SIG-M5 treated with dmso at 0.1 percent for 504 hours (cell line): ENCODE measurements around the gene KCNC3.

Experiments used
- DNase-seq: peaks from one replicate; lab custom pipeline; 2025; ENCODE audit not compliant: unreplicated experiment; lab: John Stamatoyannopoulos, UW

Gene KCNC3

DNA sequence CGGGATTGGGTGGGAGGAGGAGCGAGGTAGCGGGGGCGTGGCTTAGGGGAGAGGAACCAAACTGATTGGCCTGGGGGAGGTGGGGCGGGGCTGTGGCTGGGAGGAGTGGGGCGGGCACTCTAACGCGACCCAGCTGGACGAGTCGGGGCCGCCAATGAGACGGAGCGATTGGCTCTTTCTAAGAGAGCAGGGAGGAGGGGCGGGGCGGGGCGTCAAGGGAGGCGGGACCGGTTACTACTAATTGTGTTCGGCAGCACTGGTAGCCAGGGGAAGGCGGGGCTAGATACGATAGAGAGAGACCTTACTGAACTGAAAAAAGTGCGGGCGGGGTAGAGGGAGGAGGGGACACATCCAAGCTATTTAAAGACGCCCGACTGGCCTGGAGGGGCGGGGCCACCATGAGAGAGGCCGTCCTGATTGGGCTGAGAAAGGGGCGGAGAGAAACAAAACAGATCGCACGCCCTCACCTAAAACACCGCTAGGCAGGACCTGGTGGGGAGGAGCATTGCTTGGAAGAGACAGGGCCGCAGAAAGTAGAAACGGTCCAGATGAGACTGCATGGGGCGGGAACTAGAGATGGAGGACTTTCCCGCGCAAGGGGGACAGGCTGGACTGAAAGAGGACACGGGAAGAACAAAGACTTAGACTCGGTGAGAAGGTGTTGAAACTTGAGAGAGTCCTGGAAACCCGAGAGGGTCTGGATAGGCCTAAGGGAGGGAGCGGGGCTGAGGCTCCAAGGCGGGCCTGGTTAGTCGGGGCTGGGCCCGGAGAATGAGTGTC is at the start of gene KCNC3:
TSS of gene KCNC3 (minus strand) at position 232 of the 780 bp plus-strand sequence. CDS start 295 bp downstream, outside the sequence.
- peak; percentile 99 for DNase-seq

DNA sequence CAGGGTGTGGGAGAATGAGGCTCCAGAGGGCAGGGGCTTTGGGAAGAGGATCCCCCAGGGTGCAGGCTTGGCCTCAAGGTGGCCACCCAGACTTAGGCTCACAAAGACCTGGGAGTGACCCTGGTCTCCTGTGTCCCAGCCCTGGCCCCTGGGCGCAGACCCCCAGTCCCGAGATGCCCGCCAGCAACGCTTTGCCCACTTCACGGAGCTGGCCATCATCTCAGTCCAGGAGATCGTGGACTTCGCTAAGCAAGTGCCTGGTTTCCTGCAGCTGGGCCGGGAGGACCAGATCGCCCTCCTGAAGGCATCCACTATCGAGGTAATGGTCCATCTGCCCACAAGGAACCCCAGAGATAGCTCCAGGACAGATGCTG is 49.7 kb upstream of the KCNC3 start:
- DNase-seq = no peak

DNA sequence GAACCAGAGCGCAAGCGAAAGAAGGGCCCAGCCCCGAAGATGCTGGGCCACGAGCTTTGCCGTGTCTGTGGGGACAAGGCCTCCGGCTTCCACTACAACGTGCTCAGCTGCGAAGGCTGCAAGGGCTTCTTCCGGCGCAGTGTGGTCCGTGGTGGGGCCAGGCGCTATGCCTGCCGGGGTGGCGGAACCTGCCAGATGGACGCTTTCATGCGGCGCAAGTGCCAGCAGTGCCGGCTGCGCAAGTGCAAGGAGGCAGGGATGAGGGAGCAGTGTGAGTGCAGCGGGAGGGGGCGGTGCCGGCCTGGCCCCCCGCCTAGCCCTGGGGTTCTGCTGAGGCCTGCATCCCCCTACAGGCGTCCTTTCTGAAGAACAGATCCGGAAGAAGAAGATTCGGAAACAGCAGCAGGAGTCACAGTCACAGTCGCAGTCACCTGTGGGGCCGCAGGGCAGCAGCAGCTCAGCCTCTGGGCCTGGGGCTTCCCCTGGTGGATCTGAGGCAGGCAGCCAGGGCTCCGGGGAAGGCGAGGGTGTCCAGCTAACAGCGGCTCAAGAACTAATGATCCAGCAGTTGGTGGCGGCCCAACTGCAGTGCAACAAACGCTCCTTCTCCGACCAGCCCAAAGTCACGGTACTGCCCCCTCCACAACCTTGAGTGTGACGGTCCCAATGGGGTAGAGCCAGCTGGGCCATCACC is 49.1 kb upstream of the KCNC3 start:
- no peak for DNase-seq

DNA sequence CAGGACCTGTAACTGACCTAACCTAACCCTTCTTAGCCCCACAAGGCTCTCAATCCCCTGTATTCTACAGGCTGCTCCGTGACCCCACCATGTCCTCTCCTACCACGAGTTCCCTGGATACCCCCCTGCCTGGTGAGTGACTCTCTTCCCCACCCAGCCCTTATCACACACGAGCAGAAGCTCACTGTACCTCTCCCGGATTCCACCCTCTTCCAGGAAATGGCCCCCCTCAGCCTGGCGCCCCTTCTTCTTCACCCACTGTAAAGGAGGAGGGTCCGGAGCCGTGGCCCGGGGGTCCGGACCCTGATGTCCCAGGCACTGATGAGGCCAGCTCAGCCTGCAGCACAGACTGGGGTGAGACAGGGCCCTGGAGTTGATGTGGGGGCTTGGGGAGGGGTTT is 48.3 kb upstream of the KCNC3 start:
- DNase-seq = no peak

DNA sequence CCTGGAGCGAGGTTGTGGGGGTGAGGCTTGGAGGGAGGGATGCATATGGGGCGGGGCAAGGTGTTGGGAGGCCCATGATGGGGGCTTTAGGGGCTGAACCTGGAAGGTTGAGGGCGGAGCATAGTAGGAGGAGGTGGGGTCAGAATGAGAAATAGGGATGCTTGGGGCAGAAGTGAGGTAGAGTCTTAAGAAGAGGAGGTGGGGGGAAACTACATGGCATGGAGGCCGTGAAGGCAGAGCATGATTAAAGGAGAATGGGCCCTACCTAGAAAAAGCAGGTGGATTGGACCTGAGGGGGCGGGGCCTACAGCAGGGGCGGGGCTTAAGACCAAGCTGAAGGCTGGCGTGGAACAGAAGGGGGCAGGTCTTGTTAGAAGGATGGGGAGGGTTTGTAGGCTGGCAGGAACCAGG is 47.9 kb upstream of the KCNC3 start:
- DNase-seq = no peak

DNA sequence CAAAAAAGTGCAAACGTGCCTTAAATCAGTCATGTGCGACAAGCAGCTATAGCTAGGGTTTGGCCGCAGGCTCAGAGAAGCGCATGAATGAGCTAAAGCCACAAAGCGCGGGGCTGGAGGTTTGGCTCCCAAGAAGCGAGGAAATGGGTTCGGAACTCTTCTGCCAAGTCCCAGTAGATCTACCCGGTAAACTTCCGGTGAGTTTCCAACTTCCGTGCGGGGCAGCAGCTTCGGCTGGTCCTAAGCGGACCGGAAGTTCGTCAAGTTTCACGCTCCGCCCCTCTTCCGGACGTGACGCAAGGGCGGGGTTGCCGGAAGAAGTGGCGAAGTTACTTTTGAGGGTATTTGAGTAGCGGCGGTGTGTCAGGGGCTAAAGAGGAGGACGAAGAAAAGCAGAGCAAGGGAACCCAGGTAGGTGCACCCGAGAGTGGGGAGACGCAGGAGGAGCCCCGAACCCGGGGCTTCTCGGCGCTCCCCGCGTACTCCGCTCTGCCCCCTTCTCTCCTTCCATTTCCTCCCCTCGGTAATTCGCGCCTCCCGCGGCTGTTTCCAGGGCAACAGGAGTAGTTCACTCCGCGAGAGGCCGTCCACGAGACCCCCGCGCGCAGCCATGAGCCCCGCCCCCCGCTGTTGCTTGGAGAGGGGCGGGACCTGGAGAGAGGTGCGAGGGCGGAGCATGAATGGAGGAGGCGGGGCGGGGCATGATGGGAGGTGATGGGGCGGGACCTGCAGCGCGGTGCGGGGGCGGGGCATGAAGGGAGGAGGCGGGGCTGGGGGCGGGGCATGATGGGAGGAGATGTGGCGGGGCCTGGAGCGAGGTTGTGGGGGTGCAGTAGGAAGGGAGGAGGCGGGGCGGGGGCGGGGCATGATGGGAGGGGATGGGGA is 47.2 kb upstream of the KCNC3 start, which contains the start of gene NR1H2:
TSS of gene NR1H2 (plus strand) at position 292 of the 885 bp plus-strand sequence. CDS start 1,149 bp downstream, outside the sequence.
- peak; percentile 96 for DNase-seq

DNA sequence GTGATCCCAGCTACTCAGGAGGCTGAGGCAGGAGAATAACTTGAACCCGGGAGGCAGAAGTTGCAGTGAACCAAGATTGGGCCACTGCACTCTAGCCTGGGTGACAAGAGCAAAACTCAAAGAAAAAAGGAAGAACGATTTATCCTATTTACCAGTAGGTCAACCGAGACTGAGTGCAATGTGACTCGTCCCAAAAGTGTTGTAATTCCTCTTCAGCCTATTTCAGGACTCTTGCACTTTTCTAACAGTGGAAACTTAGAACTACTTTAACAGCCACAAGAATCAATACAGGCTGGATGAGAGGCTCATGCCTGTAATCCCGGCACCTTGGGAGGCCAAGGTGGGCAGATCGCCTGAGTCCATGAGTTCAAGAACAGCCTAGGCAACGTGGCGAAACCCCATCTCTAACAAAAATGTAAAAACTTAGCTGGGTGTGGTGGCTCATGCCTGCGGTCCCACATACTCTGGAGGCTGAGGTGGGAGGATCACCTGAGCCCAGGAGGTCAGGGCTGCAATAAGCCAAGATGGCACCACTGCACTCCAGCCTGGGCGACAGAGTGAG is 42.8 kb upstream of the KCNC3 start:
- peak; percentile 91 for DNase-seq

DNA sequence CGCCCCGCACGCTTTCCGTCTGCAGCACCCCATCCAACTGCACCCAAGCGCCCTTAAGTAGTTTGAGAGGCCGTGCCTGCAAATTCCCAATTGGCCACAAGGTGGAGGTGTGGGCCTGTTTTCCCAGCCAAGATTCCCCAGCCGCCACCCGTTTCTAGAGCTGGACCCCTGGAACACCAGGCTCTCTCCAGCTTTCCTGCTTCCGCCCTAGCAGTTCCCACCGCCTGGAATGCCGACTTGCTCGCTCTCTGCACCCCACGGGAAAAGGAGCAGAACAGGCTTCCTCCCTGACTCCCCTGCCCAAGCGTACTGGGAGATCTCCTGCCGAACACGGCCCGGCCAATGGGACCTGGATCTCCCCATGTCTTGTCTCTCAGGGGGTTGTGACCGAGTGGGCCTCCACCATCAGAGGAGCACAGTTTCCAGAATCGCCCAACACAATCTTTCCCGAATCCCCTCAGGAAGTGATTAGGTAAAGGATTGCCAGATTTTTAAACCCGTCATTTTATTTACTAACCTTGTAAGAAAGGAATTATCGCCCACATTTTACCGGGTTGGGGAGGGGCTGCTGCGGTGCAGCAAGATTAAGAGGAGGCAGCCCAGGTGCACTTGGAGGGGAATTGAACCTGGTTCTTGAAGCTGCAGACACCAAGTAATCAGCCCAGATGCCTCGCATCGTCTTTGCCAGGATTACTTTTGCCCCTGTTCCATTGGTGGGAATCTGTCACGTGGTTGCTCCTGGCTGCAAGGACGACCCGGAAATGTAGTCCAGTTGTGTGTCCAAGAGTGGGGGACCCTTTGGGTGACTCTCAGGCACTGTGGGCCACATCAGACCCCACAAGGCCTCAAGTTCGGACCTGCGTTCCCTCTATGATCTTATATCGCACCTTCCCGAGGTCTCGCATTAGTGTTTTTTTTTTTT is 39.7 kb upstream of the KCNC3 start:
- peak; percentile 86 for DNase-seq

DNA sequence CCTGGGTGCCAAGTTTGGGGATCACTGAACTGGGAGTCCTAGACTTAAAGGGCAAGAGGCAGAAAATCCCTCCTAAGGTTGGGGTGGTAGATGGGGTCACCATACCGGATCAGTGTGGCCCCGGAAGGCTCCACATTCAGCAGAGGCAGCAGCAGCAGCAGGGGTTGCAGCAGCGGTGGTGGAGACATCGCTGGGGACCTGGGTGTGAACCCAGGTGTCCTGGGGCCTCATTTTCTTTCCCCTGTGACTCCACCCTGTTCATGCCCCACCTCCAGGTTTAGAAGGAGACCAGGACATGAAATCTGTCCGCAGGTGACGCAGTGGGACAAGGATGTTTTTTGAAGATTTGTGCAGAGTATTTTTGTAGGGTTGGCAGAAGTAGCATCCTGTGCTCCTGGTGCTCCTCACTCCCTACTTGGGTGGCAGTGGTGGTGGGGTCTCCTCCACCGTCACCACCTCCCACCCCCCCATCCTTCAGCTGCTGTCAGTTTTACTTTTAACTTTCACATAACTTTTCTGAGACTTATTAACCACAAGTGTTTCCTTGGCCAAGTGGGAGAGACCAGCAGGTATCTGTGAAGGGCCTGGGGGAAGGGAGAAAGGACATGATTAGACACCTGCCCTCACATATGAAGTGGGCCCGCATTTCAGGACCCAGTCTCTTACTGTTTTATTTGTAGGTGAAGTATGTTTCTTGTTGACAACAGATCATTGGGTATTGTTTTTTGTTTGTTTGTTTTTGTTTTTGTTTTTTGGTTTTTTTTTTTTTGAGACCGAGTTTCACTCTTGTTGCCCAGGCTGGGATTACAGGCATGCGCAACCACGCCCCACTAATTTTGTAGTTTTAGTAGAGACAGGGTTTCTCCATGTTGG is 36.5 kb upstream of the KCNC3 start, which contains the start of gene NAPSA:
TSS of gene NAPSA (minus strand) at position 206 of the 873 bp plus-strand sequence. CDS start at position 188, 18 bp downstream.
- DNase-seq = no peak

DNA sequence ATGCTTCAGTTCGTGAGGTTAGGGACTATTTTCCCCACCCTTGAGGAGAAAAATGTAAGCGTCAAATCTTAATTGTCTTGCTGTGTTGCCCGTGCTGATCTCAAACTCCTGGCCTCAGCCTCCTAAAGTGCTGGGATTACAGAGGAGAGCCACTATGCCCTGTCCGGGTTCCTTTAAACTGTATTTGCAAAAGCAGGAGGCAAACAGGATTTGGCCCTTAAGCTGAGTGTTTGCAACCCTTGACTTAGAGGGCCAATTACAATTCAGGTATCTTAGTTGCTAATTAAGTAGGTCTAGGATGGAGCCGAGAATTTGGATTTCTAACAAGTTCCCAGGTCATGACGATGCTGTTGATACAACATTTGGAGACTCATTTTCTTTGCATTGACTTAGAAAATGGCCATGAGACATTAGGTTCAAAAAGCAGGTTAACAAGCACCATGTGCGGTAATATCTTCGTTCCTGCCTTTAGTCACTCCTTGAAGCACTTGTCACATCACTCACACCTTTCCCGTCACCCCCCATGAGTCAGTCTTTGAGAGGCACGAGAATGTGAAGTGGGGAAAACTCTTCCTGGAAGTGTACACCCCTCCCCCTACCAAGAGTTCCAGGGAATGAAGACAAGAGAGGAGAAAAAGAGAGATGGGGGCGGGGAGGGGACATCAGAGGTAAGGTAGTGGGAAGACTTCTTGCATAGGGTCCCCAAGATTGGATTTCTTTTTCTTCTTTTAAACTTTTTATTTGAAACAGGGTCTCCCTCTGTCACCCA is 33.7 kb upstream of the KCNC3 start:
- DNase-seq = no peak

DNA sequence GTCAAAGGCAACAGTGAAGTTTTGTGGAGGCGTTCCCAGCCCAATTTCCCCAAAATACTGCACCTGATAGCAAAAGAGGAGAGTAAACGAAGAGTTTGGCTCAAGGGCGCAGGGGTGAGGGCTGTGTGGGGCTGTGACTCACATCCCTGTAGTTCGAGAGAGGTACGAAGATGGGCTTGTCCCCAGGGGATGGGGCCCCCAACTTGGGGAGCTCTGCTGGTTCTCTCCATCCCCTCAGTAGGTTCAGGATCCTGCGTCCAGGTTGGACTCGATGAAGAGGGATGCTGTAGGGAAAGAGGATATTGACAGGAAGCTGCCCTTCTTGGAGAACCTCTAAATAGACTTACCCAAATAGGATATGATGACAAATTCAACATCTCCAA is 32.8 kb upstream of the KCNC3 start:
- no peak for DNase-seq

DNA sequence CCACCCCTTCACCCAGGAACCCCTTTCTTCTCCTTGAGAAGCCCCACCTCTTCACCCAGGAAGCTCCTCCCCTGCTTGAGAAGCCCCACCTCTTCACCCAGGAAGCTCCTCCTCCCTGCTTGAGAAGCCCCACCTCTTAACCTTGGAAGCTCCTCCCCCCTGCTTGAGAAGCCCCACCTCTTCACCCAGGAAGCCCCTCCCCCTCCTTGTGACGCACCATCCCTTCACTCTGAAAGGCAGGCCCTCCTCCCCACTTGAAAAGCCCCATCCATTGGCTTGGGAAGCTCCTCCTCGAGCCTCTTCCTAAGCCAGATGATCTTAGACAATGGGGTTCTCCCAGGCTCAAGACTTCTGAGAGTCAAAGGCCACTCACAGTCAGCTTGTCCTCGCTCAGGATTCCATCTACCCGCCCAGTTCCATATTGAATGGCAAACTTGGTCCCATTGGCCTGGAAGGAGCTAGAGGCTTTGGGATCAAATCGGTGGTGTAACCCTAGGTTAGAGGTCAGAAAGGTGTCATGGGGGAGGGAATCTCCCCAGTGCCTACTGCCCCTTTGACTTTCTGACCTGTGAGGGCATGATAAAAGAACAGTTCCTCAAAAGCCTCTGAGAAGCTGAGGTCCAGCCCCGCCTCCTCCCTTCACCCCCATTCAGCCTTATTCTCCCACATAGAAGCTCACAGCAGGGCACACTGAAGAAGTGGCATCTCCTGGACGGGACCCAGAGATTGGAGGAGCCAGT is 32.3 kb upstream of the KCNC3 start:
- no peak for DNase-seq

DNA sequence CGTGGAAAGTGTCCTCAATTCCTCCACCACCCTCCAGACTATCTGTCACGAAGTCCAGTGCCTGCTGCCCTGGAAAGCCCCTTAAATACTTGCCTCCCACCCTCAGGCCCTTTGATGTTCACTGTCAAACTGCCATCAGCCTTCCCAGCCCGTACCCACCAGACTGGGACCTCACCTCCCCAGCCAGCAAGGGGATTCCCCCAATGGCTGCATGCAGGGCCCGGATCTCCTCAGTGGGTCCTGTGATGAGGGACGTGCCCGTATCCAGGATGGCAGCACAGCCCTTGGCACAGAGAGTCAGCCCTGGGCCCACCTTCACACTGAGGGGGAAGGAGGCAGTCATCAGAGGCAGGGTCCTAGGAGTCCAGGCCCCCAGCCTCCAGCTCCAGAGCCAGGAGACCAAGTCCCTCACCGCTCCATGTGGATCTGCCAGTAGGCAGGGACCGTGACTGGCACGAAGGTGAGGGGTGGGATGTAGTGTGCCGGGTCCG is 30.2 kb upstream of the KCNC3 start:
- DNase-seq = no peak

DNA sequence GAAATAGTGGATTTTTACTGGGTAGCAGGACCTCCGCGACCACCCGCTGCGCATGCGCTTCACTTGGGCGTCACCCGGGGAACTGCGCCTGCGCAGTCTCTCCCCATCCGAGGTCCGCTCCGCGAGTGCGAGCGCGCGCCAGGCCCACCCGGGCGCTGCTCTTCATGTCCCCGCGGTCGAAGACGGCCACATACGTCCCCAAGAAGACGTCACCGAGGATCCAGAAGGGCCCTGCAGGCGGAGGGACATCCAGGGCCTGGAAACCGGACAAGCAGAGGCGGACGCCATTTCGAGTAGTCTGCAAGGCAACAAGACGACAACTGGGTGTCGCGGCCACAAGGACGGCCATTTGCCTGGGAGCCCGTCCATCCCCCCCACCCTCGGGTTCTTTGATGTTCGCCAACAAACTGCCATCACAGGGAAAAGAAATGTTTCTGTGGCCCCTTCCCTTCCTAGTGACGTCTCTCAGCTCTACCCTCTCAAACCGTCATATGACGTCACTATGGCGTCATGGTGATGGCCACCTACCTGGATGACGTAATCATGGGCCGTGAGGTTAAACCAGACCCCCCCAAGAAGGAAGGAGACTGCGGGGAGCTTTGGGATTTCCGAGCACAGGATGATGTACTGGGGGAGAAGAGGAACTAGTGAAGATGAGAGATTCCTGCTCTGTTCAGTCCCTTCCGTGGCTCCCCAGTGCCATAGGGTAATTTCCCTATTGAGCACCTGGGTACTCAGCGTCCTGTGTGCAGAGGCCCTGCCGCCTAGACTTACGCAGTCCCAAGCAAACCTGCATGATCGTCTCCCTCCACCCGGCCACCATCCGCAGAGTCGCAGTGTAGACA is 29.5 kb upstream of the KCNC3 start:
- peak; percentile 47 for DNase-seq

DNA sequence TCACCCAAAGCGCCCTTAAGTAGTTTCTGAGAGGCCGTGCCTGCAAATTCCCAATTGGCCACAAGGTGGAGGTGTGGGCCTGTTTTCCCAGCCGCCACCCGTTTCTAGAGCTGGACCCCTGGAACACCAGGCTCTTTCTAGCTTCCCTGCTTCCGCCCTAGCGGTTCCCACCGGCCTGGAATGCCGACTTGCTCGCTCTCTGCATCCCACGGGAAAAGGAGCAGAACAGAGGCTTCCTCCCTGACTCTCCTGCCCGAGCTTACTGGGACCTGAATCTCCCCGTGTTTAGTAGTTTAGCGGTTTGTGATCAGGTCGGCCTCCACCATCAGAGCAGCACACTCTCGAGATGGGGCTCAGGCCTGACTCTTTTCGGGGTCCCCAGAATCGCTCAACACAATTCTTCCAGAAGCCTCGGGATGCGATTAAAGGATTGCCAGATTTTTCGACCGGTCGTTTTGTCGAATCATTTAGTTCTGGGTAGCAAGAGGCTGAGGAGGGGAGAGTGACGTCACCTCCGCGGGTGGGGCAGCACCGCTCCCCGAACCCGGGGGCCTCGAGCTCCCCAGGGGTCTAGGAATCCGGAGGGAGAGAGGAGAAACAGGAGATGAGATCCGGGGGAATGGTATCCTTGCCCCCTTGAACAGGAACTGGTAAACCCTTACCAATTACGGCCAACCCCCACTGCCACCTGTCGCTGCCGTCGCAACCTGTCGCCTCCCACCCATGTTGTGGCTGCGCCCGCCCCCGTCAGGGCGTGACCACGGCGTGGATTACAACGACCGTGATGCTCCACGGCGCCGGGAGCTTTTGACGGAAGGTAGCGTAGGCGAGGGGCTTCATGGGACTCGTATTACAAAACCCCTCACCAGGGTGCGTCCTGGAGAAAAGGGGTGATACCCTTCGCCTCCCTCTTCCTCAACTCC is 28.3 kb upstream of the KCNC3 start:
- DNase-seq = peak; percentile 78
